ENCODE data around the gene RALGAPA1.
"Not testable (repeated sequence)": the region's sequence is repeated elsewhere in the genome, so short reads cannot be mapped to it uniquely, and the experiment has no call there.

RALGAPA1 gene

DNA sequence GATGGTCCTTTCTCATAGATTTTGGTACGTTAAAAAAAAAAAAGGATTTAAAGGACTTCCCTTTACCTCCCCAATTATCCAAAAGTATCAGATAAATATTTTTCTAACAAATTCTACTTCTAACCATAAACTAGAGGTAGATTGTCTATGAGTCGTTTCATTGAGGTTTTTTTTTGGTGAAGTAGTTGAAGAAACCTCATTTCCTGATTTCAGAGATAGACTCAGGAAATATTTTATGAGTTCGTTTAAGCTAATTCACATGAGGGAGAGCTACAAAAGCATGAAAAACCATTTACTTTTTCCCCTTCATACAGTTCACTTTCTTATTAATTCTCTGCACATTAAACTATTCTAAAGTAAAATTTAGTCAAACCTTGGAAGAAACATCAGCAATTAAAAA, 112.5 kb downstream of the RALGAPA1 start:
- Histone ChIP-seq H3K9me3 (ENCODE audit: control insufficient read depth in 2 of 2, low read length in 2 of 2) (no peaks in the 10 kb centered on the region), H3K27ac (ENCODE audit: low read length) (no peak overlapping the region), H3K4me3 (ENCODE audit: low read length in 2 of 2) (no peak overlapping the region), H3K4me1 (ENCODE audit: control insufficient read depth, insufficient read depth, low read length) (no peaks in the 10 kb centered on the region), H3K27me3 (ENCODE audit: control insufficient read depth in 1 of 2, insufficient read depth in 2 of 2, low read length in 2 of 2) (no peaks in the 10 kb centered on the region), H3K9ac (ENCODE audit: low read length in 2 of 2) (no peak overlapping the region), H3K36me3 (ENCODE audit: control insufficient read depth in 2 of 2, insufficient read depth in 2 of 2, low read length in 2 of 2) (no peaks in the 10 kb centered on the region)

DNA sequence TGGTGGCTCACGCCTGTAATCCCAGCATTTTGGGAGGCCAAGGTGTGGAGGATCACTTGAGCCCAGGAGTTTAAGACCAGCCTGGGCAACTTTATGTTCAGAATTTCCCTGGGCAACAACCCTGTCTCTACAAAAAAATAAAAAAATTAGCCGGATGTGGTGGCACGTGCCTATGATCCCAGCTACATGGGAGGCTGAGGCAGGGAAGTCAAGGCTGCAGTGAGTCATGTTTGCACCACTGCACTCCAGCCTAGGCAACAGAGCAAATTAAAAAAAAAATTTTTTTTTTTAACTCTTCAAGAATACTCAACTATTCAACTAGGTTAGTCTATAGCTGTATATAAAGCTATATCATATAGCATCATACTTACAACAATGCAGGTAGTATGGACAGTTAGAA, 113.0 kb downstream of the RALGAPA1 start:
- H3K9me3 ChIP-seq (ENCODE audit: control insufficient read depth in 2 of 2, low read length in 2 of 2): no peaks in the 10 kb centered on the region
- H3K27me3 ChIP-seq (ENCODE audit: control insufficient read depth in 1 of 2, insufficient read depth in 2 of 2, low read length in 2 of 2): no peaks in the 10 kb centered on the region
- H3K4me3 ChIP-seq (ENCODE audit: low read length in 2 of 2): no peak overlapping the region
- H3K9ac ChIP-seq (ENCODE audit: low read length in 2 of 2): no peak overlapping the region
- no peaks in the 10 kb centered on the region for H3K4me1 ChIP-seq (ENCODE audit: control insufficient read depth, insufficient read depth, low read length)
- H3K36me3 ChIP-seq (ENCODE audit: control insufficient read depth in 2 of 2, insufficient read depth in 2 of 2, low read length in 2 of 2): no peaks in the 10 kb centered on the region
- H3K27ac ChIP-seq (ENCODE audit: low read length): no peak overlapping the region

DNA sequence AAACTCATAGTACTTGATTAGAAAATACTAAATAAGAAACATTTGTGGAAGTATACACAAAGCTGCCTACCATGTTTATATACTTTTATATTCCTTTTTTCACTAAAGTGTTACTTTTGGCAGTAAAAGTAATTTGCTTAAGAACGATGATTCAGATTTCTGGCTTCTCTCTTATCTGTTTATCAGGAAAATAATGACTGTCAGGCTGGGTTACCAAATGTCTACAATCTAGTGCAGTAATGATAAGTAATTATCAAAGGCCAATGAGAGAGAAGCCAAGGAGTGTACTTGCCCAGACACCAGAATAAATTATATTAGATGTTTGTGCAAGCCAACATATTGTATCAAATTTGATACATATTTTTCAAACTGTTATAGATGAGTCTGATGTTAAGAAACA, 113.4 kb downstream of the RALGAPA1 start:
- no peak overlapping the region for H3K27ac ChIP-seq (ENCODE audit: low read length)
- no peaks in the 10 kb centered on the region for H3K36me3 ChIP-seq (ENCODE audit: control insufficient read depth in 2 of 2, insufficient read depth in 2 of 2, low read length in 2 of 2)
- no peaks in the 10 kb centered on the region for H3K4me1 ChIP-seq (ENCODE audit: control insufficient read depth, insufficient read depth, low read length)
- no peaks in the 10 kb centered on the region for H3K27me3 ChIP-seq (ENCODE audit: control insufficient read depth in 1 of 2, insufficient read depth in 2 of 2, low read length in 2 of 2)
- H3K9me3 ChIP-seq (ENCODE audit: control insufficient read depth in 2 of 2, low read length in 2 of 2): no peaks in the 10 kb centered on the region
- no peak overlapping the region for H3K4me3 ChIP-seq (ENCODE audit: low read length in 2 of 2)
- H3K9ac ChIP-seq (ENCODE audit: low read length in 2 of 2): no peak overlapping the region

DNA sequence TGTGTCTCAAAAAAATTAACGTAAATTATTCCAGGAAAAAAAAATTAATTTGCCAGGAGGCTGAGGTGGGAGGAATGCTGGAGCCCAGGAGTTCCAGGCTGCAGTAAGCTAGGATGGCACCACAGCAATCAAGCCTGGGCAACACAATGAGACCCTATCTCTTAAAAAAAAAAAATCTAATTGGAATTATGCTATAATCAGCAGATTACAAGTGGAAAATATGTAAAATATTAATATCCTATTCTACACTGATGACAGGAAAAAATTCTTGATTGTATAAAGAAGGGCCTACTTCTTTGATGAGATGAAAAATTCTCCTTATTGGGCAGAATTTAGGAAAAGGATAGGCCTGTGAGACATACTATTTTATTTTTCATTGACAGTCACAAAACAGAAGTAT, 114.0 kb downstream of the RALGAPA1 start:
- Histone ChIP-seq H3K36me3 (ENCODE audit: control insufficient read depth in 2 of 2, insufficient read depth in 2 of 2, low read length in 2 of 2) (no peaks in the 10 kb centered on the region), H3K4me1 (ENCODE audit: control insufficient read depth, insufficient read depth, low read length) (no peaks in the 10 kb centered on the region), H3K27ac (ENCODE audit: low read length) (no peak overlapping the region), H3K9ac (ENCODE audit: low read length in 2 of 2) (no peak overlapping the region), H3K4me3 (ENCODE audit: low read length in 2 of 2) (no peak overlapping the region), H3K9me3 (ENCODE audit: control insufficient read depth in 2 of 2, low read length in 2 of 2) (no peaks in the 10 kb centered on the region), H3K27me3 (ENCODE audit: control insufficient read depth in 1 of 2, insufficient read depth in 2 of 2, low read length in 2 of 2) (no peaks in the 10 kb centered on the region)

DNA sequence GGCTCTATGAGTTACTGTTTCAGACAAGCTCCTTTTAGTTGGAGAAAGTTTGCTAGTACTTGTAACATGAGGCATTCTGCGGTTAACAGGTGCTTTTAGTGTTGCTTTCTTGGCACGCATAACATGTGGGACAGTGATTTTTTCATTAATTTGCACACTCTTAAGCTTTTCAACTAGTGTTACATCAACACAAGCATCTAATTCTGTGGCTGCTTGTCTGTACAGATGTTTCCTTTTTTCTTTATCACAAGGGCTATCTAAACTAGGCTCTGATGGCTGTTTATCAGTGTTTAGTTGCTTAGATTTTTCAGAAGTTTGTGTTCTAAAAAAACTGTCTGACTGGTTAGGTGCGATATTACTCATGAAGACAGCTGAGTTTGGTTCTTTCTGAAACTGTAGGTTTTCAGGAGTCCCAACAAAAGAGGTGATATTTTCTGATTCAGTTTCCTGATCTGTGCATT, 120.1 kb downstream of the RALGAPA1 start:
- no peak overlapping the region for H3K27ac ChIP-seq (ENCODE audit: low read length)
- H3K4me3 ChIP-seq (ENCODE audit: low read length in 2 of 2): no peak overlapping the region
- no peaks in the 10 kb centered on the region for H3K27me3 ChIP-seq (ENCODE audit: control insufficient read depth in 1 of 2, insufficient read depth in 2 of 2, low read length in 2 of 2)
- no peaks in the 10 kb centered on the region for H3K4me1 ChIP-seq (ENCODE audit: control insufficient read depth, insufficient read depth, low read length)
- H3K36me3 ChIP-seq (ENCODE audit: control insufficient read depth in 2 of 2, insufficient read depth in 2 of 2, low read length in 2 of 2): peaks cover 8 to 20% of the 10 kb centered on the region in 2 donors
- no peaks in the 10 kb centered on the region for H3K9me3 ChIP-seq (ENCODE audit: control insufficient read depth in 2 of 2, low read length in 2 of 2)
- no peak overlapping the region for H3K9ac ChIP-seq (ENCODE audit: low read length in 2 of 2)

DNA sequence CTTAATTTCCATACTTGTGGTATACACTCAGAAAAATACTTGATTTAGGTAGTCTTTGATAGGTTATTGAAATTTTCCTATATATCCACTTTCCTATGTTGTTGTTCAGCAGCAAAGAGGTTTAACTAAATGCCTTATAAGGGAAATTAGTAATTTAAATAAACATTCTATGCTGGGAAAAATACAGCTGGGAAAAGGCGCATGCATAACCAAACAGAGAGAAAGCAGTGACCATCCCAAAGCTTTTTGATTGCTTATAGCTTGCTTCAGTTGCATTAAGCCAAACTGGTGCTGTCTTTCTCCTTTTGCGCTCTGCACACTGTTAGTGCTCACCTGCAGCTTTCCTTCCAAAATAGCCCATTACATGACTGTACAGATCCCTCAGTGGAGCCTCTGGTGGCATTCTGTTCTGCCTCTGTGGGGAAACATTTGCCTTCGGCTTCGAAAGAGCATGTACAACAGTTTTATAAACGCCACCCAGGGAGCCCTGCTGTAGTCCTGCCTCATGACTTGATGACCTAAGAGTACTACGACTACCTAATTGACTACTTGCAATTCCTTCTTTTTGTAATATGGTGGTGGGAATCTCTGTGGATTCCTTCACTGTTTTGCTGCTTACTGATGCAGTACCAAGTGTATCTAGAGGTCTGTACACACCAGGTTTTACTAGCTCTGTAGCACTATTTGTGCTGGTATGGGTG, 120.8 kb downstream of the RALGAPA1 start:
- no peaks in the 10 kb centered on the region for H3K4me1 ChIP-seq (ENCODE audit: control insufficient read depth, insufficient read depth, low read length)
- H3K4me3 ChIP-seq (ENCODE audit: low read length in 2 of 2): no peak overlapping the region
- no peaks in the 10 kb centered on the region for H3K9me3 ChIP-seq (ENCODE audit: control insufficient read depth in 2 of 2, low read length in 2 of 2)
- no peak overlapping the region for H3K27ac ChIP-seq (ENCODE audit: low read length)
- H3K27me3 ChIP-seq (ENCODE audit: control insufficient read depth in 1 of 2, insufficient read depth in 2 of 2, low read length in 2 of 2): no peaks in the 10 kb centered on the region
- H3K36me3 ChIP-seq (ENCODE audit: control insufficient read depth in 2 of 2, insufficient read depth in 2 of 2, low read length in 2 of 2): peaks cover 8 to 20% of the 10 kb centered on the region in 2 donors
- H3K9ac ChIP-seq (ENCODE audit: low read length in 2 of 2): no peak overlapping the region

DNA sequence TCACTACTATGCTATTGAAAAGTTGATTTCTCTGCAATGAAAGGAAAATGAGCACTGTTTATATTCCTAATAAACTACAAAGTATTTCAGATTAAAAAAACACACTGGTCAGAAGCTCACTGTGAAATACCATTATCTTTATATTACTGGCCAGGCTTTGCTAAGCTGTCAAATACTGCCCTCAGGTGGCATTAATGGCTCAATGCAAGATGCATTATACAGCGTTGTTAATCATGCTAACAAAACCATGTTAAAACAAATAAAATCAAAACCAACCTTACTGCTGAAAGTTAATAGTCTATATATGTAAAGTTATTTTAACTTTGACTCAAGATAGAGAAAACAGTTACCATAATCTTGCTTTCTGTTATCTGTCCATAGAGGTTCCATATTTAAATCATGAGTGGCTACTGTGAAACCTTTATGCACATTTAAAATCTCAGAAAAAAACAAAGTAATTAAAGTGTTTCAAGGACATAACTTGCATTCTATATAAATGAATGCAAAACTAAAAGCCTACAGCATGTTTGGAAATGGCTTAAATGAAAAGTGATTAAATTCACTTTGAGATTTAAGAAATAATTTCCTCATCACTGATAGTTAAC, 121.7 kb downstream of the RALGAPA1 start:
- Histone ChIP-seq H3K4me3 (ENCODE audit: low read length in 2 of 2) (no peak overlapping the region), H3K9me3 (ENCODE audit: control insufficient read depth in 2 of 2, low read length in 2 of 2) (no peaks in the 10 kb centered on the region), H3K36me3 (ENCODE audit: control insufficient read depth in 2 of 2, insufficient read depth in 2 of 2, low read length in 2 of 2) (peaks cover 13 to 24% of the 10 kb centered on the region in 2 donors), H3K4me1 (ENCODE audit: control insufficient read depth, insufficient read depth, low read length) (no peaks in the 10 kb centered on the region), H3K9ac (ENCODE audit: low read length in 2 of 2) (no peak overlapping the region), H3K27me3 (ENCODE audit: control insufficient read depth in 1 of 2, insufficient read depth in 2 of 2, low read length in 2 of 2) (no peaks in the 10 kb centered on the region), H3K27ac (ENCODE audit: low read length) (no peak overlapping the region)

DNA sequence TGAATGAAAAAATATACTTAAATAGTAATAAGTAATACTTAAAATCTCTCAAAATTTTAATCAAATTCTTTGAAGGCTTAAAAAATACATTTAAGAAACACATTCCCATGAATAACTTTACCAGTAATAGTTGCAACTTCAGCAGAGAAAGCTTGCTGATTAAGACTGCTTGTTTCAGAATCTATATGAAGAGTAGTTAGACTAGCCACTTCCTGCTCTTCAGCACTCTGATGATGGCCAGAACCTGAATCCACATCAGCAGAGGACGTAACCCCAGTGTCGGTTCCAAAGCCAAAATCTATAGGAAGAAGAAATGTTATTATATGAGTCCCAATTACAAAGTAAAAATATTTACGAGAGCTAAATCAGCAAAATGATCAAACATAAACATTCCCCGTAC, 125.4 kb downstream of the RALGAPA1 start:
- peaks cover 11 to 14% of the 10 kb centered on the region in 2 donors for H3K36me3 ChIP-seq (ENCODE audit: control insufficient read depth in 2 of 2, insufficient read depth in 2 of 2, low read length in 2 of 2)
- not testable (repeated sequence) for H3K4me1 ChIP-seq (ENCODE audit: control insufficient read depth, insufficient read depth, low read length); H3K9me3 ChIP-seq (ENCODE audit: control insufficient read depth in 2 of 2, low read length in 2 of 2); H3K4me3 ChIP-seq (ENCODE audit: low read length in 2 of 2); H3K27me3 ChIP-seq (ENCODE audit: control insufficient read depth in 1 of 2, insufficient read depth in 2 of 2, low read length in 2 of 2); H3K9ac ChIP-seq (ENCODE audit: low read length in 2 of 2); H3K27ac ChIP-seq (ENCODE audit: low read length)

DNA sequence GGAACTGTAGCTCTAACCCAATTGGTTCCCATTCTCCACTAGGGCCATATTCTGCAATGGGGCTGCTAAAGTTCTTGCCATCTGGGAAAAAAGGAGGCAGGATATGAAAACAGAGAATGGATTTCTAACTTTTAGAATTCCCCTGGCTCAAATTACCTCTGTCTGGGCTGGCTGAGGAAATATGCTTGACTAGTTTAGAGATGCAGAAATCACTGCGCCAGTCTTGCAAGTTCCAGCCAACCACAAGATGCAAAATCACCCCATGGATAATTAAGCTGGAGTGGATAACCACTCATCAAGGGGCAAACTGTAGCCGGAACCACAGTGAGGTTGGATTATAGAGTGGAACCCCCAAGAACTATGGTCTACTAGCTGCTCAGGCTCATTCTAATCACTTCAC, 126.3 kb downstream of the RALGAPA1 start:
- Histone ChIP-seq H3K27ac (ENCODE audit: low read length) (no peak overlapping the region), H3K4me3 (ENCODE audit: low read length in 2 of 2) (no peak overlapping the region), H3K9me3 (ENCODE audit: control insufficient read depth in 2 of 2, low read length in 2 of 2) (no peaks in the 10 kb centered on the region), H3K27me3 (ENCODE audit: control insufficient read depth in 1 of 2, insufficient read depth in 2 of 2, low read length in 2 of 2) (no peaks in the 10 kb centered on the region), H3K36me3 (ENCODE audit: control insufficient read depth in 2 of 2, insufficient read depth in 2 of 2, low read length in 2 of 2) (peaks cover 7 to 8% of the 10 kb centered on the region in 2 donors), H3K9ac (ENCODE audit: low read length in 2 of 2) (no peak overlapping the region), H3K4me1 (ENCODE audit: control insufficient read depth, insufficient read depth, low read length) (no peaks in the 10 kb centered on the region)

DNA sequence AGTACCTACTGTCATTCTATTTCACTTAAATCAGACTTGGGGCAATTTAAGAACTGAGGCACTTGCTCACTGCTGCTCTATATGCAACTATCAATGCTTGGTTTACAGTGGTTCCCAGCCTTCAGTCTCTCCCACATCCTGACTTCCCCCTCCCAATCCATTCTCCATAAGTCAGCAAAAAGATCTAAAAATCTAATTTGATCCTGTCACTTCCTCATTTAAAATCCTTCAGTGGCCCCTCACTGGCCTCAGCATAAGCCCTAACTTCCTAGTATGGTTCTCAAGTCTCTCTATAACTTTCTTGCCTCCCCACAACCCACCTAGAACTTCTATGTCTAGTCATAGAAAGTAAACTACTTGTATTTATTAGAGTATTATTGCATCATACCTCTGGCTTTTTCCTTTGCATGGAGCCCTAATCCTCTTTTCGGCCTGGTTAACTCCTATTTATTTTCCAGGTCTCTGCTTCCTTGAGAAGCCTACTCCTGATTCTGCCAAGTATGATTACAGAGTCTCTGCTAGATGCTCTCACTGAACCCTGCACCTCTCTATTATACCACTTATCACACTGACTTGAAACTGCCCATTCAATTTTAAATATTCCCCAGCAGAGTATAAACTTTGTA, 130.6 kb downstream of the RALGAPA1 start:
- Histone ChIP-seq H3K9ac (ENCODE audit: low read length in 2 of 2) (no peak overlapping the region), H3K27ac (ENCODE audit: low read length) (no peak overlapping the region), H3K4me1 (ENCODE audit: control insufficient read depth, insufficient read depth, low read length) (no peaks in the 10 kb centered on the region), H3K9me3 (ENCODE audit: control insufficient read depth in 2 of 2, low read length in 2 of 2) (no peaks in the 10 kb centered on the region), H3K36me3 (ENCODE audit: control insufficient read depth in 2 of 2, insufficient read depth in 2 of 2, low read length in 2 of 2) (peaks cover 13 to 15% of the 10 kb centered on the region in 2 donors), H3K27me3 (ENCODE audit: control insufficient read depth in 1 of 2, insufficient read depth in 2 of 2, low read length in 2 of 2) (no peaks in the 10 kb centered on the region), H3K4me3 (ENCODE audit: low read length in 2 of 2) (no peak overlapping the region)

DNA sequence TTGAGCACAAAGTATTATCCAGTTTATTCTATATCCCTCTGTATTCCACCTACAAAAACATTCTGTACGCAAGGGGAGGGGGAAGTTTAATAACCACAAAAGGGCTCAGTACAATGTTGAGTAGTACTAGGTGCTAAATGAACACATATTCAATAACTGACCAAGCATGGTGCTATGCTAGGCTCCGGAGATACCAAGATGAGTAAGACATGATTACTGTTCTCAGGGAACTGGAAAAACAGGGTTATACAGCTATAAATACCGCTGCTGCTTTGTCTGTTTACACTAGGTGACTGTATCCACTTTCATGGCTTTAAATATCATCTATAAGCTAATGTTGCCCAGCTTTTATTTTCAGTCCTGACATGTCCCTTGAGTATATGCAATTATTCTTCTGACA, 139.3 kb downstream of the RALGAPA1 start:
- H3K36me3 ChIP-seq (ENCODE audit: control insufficient read depth in 2 of 2, insufficient read depth in 2 of 2, low read length in 2 of 2): peaks cover 3 to 13% of the 10 kb centered on the region in 2 donors
- no peaks in the 10 kb centered on the region for H3K27me3 ChIP-seq (ENCODE audit: control insufficient read depth in 1 of 2, insufficient read depth in 2 of 2, low read length in 2 of 2)
- H3K27ac ChIP-seq (ENCODE audit: low read length): no peak overlapping the region

More for the DNA sequence above, 139.3 kb downstream of the RALGAPA1 start:
- Histone ChIP-seq H3K4me3 (ENCODE audit: low read length in 2 of 2) (no peak overlapping the region), H3K9ac (ENCODE audit: low read length in 2 of 2) (no peak overlapping the region), H3K9me3 (ENCODE audit: control insufficient read depth in 2 of 2, low read length in 2 of 2) (no peaks in the 10 kb centered on the region), H3K4me1 (ENCODE audit: control insufficient read depth, insufficient read depth, low read length) (no peaks in the 10 kb centered on the region)
